Amniotic epithelial cell (primary cell): Measurements from ENCODE around the gene EYA2.
A peak's percentile ranks its signal among the peaks of the same experiment; 100 is the strongest.
"Not testable (repeated sequence)": the region's sequence is repeated elsewhere in the genome, so short reads cannot be mapped to it uniquely, and the experiment has no call there.

Experiments
- DNase-seq: peaks from one replicate; pipeline ENCODE4 v3.0.0-alpha.2; 2010; ENCODE audit warnings: low read depth

The EYA2 gene

GRCh38 chr20:47175493-47175892, 280.9 kb downstream of the EYA2 start:
- no peak for DNase-seq

GRCh38 chr20:47176217-47176616, 281.6 kb downstream of the EYA2 start:
- not testable (repeated sequence) for DNase-seq

GRCh38 chr20:47178277-47178676, 283.6 kb downstream of the EYA2 start:
- no peak for DNase-seq

GRCh38 chr20:47178851-47179250, 284.2 kb downstream of the EYA2 start:
- DNase-seq, result no peak

- no peak for DNase-seq
These were observed 284.6 kb downstream of the EYA2 start for GRCh38 chr20:47179267-47179666.

GRCh38 chr20:47181056-47181862, 286.6 kb downstream of the EYA2 start:
- DNase-seq, result peak; percentile 90

- DNase-seq, result no peak
These were observed 288.7 kb downstream of the EYA2 start for GRCh38 chr20:47183367-47183766.

GRCh38 chr20:47187450-47188195, 293.0 kb downstream of the EYA2 start:
- DNase-seq, result no peak

- no peak for DNase-seq
These were observed 293.9 kb downstream of the EYA2 start for GRCh38 chr20:47188540-47188939.

GRCh38 chr20:47189060-47189459, 294.4 kb downstream of the EYA2 start:
- peak; percentile 49 for DNase-seq

GRCh38 chr20:47191074-47191673, 296.5 kb downstream of the EYA2 start:
- DNase-seq, result peak; percentile 31

GRCh38 chr20:47191956-47192355, 297.3 kb downstream of the EYA2 start:
- peak; percentile 30 for DNase-seq

GRCh38 chr20:47195573-47195972, 300.9 kb downstream of the EYA2 start:
- DNase-seq, result no peak

GRCh38 chr20:47196091-47197081, 301.7 kb downstream of the EYA2 start:
- peak; percentile 44 for DNase-seq

GRCh38 chr20:47198254-47198671, 303.6 kb downstream of the EYA2 start:
- peak; percentile 29 for DNase-seq

- no peak for DNase-seq
These were observed 304.4 kb downstream of the EYA2 start for GRCh38 chr20:47198996-47199552.

- no peak for DNase-seq
These were observed 306.6 kb downstream of the EYA2 start for GRCh38 chr20:47201074-47201730.

GRCh38 chr20:47202733-47203667, 308.4 kb downstream of the EYA2 start:
- no peak for DNase-seq

GRCh38 chr20:47204008-47204849, 309.6 kb downstream of the EYA2 start:
- DNase-seq, result peak; percentile 45
